Caco-2 (cell line): ENCODE measurements around the gene SLC22A17. TPM values are rescaled to one million over a fixed set of nuclear protein-coding genes. Genes with fewer than 3 reads are reported as not detected.

Experiments
- BruUV-seq: library from RNA; stranded (reverse); fragments of 400-500 nt; replicated peaks from 2 replicates; lab custom pipeline; 2021; lab: Mats Ljungman, UMichigan
- CTCF ChIA-PET: fragments of 300-600 bp; sonication (Branson Sonifier 250); formaldehyde crosslinking; loops from one replicate; lab custom pipeline; 2022; ENCODE audit warnings: antibody characterized with exemption; lab: Charles Lee
- POLR2A ChIA-PET: fragments of 300-600 bp; sonication (Branson Sonifier 250); formaldehyde crosslinking; loops from one replicate; lab custom pipeline; 2022; ENCODE audit warnings: antibody characterized with exemption; lab: Charles Lee
- DNase-seq, 2 experiments: peaks; one replicate each; pipeline versions ENCODE4 v3.0.0 to v3.0.0-alpha.2; 2020 to 2022
- H3K27me3 ChIP-seq: replicated peaks from 2 replicates; pipeline ENCODE4 v1.6.0; 2011; ENCODE audit warnings: low read length; ENCODE audit not compliant: control insufficient read depth, insufficient read depth
- H3K36me3 ChIP-seq: 2 replicates; pipeline ENCODE4 v1.5.1; 2011; ENCODE audit warnings: low read length; ENCODE audit not compliant: control insufficient read depth, insufficient read depth
- H3K4me1 ChIP-seq: fragments of 250-450 bp; sonication (Bioruptor Pico); 2 replicates; pipeline ENCODE4 v1.5.1; 2020; ENCODE audit warnings: mild to moderate bottlenecking
- H3K4me3 ChIP-seq: 2 replicates; pipeline ENCODE4 v1.5.1; 2011; ENCODE audit warnings: low read depth, mild to moderate bottlenecking, control low read depth, low read length
- H3K9me3 ChIP-seq: fragments of 250-450 bp; sonication (Bioruptor Pico); 2 replicates; pipeline ENCODE4 v1.5.1; 2020; ENCODE audit warnings: mild to moderate bottlenecking, moderate library complexity
- H3K27ac Mint-ChIP-seq: one replicate; pipeline ENCODE4 v1.8.0; 2022; ENCODE audit warnings: mixed read lengths; ENCODE audit not compliant: unreplicated experiment
- H3K27me3 Mint-ChIP-seq: one replicate; pipeline ENCODE4 v1.8.0; 2022; ENCODE audit warnings: mixed read lengths; ENCODE audit not compliant: insufficient read depth, unreplicated experiment
- H3K36me3 Mint-ChIP-seq: one replicate; pipeline ENCODE4 v1.8.0; 2022; ENCODE audit warnings: mild to moderate bottlenecking, mixed read lengths; ENCODE audit not compliant: insufficient read depth, unreplicated experiment
- H3K4me1 Mint-ChIP-seq: one replicate; pipeline ENCODE4 v1.8.0; 2022; ENCODE audit warnings: low read depth, mixed read lengths; ENCODE audit not compliant: unreplicated experiment
- H3K4me3 Mint-ChIP-seq: one replicate; pipeline ENCODE4 v1.8.0; 2022; ENCODE audit warnings: mild to moderate bottlenecking, moderate library complexity, mixed read lengths; ENCODE audit not compliant: unreplicated experiment
- H3K9me3 Mint-ChIP-seq: one replicate; pipeline ENCODE4 v1.8.0; 2022; ENCODE audit warnings: mixed read lengths; ENCODE audit not compliant: unreplicated experiment
- CTCF ChIP-seq, 2 experiments: fragments of 200-600 bp in 1 of 2; IDR thresholded peaks; 1 replicate in 1 of 2; 2 replicates in 1 of 2; pipeline versions ENCODE4 v1.5.1 to v1.8.0; 2011 to 2022; ENCODE audit warnings: antibody characterized with exemption in 1 of 2, control low read depth in 1 of 2, inconsistent platforms in 1 of 2, low read depth in 1 of 2, low read length in 1 of 2, mild to moderate bottlenecking in 1 of 2, moderate library complexity in 1 of 2; ENCODE audit not compliant: insufficient read depth in 1 of 2, severe bottlenecking in 1 of 2, unreplicated experiment in 1 of 2
- intact Hi-C: fragments of 100-400 bp; cut with micrococcal nuclease; formaldehyde crosslinking; loops from one replicate; pipeline ENCODE4 v1.10.0; 2022; ENCODE audit not compliant: unreplicated experiment
- total RNA-seq: library from RNA; stranded (reverse); gene quantifications from 2 replicates; pipeline ENCODE4 v1.2.3, GENCODE V29; 2022

Gene SLC22A17
- total RNA-seq, 1 experiment from 2014 or later, result 3.1 TPM

- no peaks in the 10 kb centered on the region for H3K4me1 ChIP-seq
- Mint-ChIP-seq H3K4me1 (no peaks in the 10 kb centered on the region), H3K27ac (no peak overlapping the region), H3K9me3 (no peaks in the 10 kb centered on the region), H3K27me3 (peaks cover 25% of the 10 kb centered on the region), H3K4me3 (no peak overlapping the region), H3K36me3 (no peaks in the 10 kb centered on the region)
- no peaks in the 10 kb centered on the region for H3K36me3 ChIP-seq
- no peak for DNase-seq
- ChIA-PET CTCF (no interaction called here), POLR2A (no interaction called here)
- intact Hi-C loops, result loop anchor here (10.0 kb wide), 1 partner anchor 265 kb away; no protein-coding TSS in a partner anchor
- no peak overlapping the region for H3K4me3 ChIP-seq
- no peak for TF ChIP-seq CTCF (IDR thresholded peaks at IDR 0.05; ENCODE audit: insufficient read depth in 1 of 2, low read depth in 1 of 2, low read length in 1 of 2, severe bottlenecking in 1 of 2, unreplicated experiment in 1 of 2)
- H3K9me3 ChIP-seq, result no peaks in the 10 kb centered on the region
- no peaks in the 10 kb centered on the region; the same call in 1 of the 2 replicates for H3K27me3 ChIP-seq
- BruUV-seq, result no TSS peak
Observed at GRCh38 chr14:23389396-23389795, 36.7 kb upstream of the SLC22A17 start.

GRCh38 chr14:23388996-23389395, 36.3 kb upstream of the SLC22A17 start:
- H3K36me3 ChIP-seq, result no peaks in the 10 kb centered on the region
- H3K27me3 ChIP-seq, result no peaks in the 10 kb centered on the region; the same call in 1 of the 2 replicates
- H3K27ac Mint-ChIP-seq, result no peak overlapping the region
- POLR2A ChIA-PET, result no interaction called here
- H3K27me3 Mint-ChIP-seq, result peaks cover 25% of the 10 kb centered on the region
- no peaks in the 10 kb centered on the region for H3K4me1 Mint-ChIP-seq
- H3K4me3 ChIP-seq, result no peak overlapping the region
- no TSS peak for BruUV-seq
- no peak overlapping the region for H3K4me3 Mint-ChIP-seq
- H3K9me3 Mint-ChIP-seq, result no peaks in the 10 kb centered on the region
- DNase-seq, result no peak
- H3K4me1 ChIP-seq, result no peaks in the 10 kb centered on the region
- no peaks in the 10 kb centered on the region for H3K9me3 ChIP-seq
- no peaks in the 10 kb centered on the region for H3K36me3 Mint-ChIP-seq
- CTCF ChIA-PET, result no interaction called here
- TF ChIP-seq CTCF (IDR thresholded peaks at IDR 0.05; ENCODE audit: insufficient read depth in 1 of 2, low read depth in 1 of 2, low read length in 1 of 2, severe bottlenecking in 1 of 2, unreplicated experiment in 1 of 2), result no peak
- intact Hi-C loops, result loop anchor here (10.0 kb wide), 1 partner anchor 266 kb away; no protein-coding TSS in a partner anchor

- peaks cover 25% of the 10 kb centered on the region for H3K27me3 Mint-ChIP-seq
- H3K4me3 ChIP-seq, result no peak overlapping the region
- H3K4me3 Mint-ChIP-seq, result no peak overlapping the region
- no peak for TF ChIP-seq CTCF (IDR thresholded peaks at IDR 0.05; ENCODE audit: insufficient read depth in 1 of 2, low read depth in 1 of 2, low read length in 1 of 2, severe bottlenecking in 1 of 2, unreplicated experiment in 1 of 2)
- ChIA-PET CTCF (no interaction called here), POLR2A (no interaction called here)
- no peak overlapping the region for H3K27ac Mint-ChIP-seq
- no peak for DNase-seq
- H3K36me3 ChIP-seq, result no peaks in the 10 kb centered on the region
- no peaks in the 10 kb centered on the region for H3K9me3 ChIP-seq
- H3K4me1 ChIP-seq, result no peaks in the 10 kb centered on the region
- intact Hi-C loops, result loop anchor here (10.0 kb wide), 1 partner anchor 267 kb away; no protein-coding TSS in a partner anchor
- no peaks in the 10 kb centered on the region for H3K36me3 Mint-ChIP-seq
- H3K27me3 ChIP-seq, result no peaks in the 10 kb centered on the region; the same call in 1 of the 2 replicates
- no peaks in the 10 kb centered on the region for H3K9me3 Mint-ChIP-seq
- no peaks in the 10 kb centered on the region for H3K4me1 Mint-ChIP-seq
- BruUV-seq, result no TSS peak
Observed at GRCh38 chr14:23387916-23388882, 35.5 kb upstream of the SLC22A17 start.
